GM18507 (cell line): ENCODE measurements around the gene C1orf159.
A peak's percentile ranks its signal among the peaks of the same experiment; 100 is the strongest.
"Not testable (repeated sequence)": the region's sequence is repeated elsewhere in the genome, so short reads cannot be mapped to it uniquely, and the experiment has no call there.

ENCODE experiments used
- DNase-seq: peaks from one replicate; pipeline ENCODE4 v3.0.0; 2011; ENCODE audit warnings: low read depth; ENCODE audit not compliant: insufficient read length; ENCODE audit errors: extremely low spot score
- FAIRE-seq: peaks from 2 replicates; lab custom pipeline; 2011; peaks lifted over from hg19 to GRCh38; lab: Jason Lieb, UNC

C1orf159 gene

DNA sequence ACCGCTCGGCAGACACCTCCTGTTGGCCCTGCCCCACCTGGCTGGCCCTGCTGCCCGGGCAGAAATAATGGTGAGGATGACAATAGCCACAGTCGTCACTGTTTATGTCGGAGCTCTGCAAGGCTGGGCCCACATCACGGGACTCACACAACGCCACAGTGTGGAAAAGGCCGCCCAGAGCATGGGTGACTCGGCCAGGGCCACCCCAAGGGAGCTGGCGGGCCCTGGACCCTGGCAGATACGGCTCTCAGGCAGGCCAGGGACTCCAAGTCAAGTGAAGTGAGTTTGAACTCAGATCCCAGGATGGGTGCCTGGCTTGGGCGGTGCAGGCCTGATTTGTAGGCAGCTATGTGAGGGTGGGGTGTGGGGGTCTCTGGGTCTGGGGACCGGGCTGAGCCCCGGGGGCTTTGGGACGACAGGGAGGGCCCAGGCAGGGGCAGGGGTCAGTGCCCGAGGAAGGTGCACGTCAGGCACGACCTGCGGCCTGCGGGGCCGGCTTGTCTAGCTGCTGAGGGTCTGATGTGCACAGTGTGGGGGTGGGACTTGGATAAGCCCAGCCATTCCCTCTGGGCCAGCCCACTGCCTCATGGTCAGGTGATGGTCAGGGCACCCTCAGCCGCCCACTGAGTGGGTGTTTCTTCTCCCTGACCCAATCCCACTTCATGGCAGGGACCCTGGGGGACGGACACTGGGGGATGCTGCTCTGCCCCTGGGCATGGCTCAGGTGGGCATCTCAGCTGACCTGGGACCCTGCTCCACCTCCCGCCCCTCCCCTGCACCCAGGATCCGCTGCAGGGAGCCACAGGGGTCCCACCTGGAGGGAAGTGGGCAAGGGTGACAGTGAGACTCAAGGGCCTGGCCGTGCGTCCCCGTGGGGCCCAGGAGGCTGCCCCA, 42.8 kb downstream of the C1orf159 start:
- DNase-seq (no peak), FAIRE-seq (no peak)

DNA sequence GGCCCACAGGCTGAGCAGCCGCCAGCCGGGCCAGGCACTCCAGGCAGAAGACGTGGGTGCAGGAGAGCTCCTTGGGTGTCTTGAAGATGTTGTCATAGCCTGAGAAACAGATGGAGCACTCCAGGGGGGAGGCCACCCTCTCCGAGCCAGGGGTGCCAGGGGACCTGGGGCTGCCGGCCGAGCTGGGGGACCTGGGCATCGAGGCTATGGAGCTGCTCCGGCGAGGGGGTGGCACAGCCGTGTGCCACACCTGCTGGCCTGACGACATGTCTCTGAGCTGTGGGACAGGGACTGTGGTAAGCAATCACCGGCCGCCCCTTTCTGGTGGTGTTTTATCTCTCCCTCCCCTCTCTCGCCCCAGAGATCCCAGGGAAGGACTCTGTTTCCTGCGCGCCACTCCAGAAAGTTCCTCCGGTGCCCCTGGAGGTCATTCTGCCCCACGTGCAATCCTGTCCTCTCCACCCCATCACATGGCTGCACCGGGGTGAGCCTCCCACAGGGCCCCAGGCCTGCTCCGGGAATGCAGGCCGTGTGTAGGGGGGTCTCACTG, 43.5 kb downstream of the C1orf159 start:
- FAIRE-seq: no peak
- no peak for DNase-seq

DNA sequence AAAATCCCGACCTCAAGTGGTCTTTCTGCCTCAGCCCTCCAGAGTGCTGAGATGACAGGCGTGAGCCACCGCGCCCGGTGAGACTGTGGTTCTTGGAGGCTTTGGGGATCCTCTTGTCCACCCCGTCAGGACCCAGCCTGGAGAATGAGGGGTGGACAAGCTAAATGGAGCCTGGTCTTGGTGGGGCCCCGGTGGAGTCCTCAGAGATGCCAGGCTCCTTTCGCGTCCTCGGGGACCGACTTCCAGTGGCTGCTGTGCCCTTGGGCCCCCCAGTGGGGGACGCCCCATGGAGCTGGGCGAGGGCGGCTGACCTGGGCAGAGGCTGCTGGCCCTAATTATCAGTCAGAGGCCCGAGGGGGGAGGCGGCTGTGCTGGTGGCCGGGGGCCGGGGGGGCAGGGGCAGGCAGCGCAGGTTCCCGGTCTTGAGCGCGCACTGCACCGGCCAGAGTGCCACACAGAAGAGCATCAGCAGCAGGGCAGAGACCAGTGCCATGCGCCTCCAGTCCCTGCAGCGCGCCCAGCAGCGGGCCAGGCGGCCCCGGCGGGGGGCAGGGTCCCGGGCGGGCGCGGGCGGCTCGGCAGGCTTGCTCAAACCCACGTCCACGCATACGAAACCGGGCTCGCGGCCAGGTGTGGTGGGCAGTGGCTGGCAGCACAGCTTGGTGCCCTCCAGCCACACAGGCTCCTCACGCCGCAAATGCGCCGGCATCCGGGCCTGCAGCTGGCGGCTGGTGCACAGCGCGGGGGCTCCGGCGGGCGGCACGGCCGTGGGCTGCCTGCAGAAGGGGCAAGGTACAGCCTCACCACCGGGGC, 44.2 kb downstream of the C1orf159 start:
- no peak for FAIRE-seq
- DNase-seq: no peak

DNA sequence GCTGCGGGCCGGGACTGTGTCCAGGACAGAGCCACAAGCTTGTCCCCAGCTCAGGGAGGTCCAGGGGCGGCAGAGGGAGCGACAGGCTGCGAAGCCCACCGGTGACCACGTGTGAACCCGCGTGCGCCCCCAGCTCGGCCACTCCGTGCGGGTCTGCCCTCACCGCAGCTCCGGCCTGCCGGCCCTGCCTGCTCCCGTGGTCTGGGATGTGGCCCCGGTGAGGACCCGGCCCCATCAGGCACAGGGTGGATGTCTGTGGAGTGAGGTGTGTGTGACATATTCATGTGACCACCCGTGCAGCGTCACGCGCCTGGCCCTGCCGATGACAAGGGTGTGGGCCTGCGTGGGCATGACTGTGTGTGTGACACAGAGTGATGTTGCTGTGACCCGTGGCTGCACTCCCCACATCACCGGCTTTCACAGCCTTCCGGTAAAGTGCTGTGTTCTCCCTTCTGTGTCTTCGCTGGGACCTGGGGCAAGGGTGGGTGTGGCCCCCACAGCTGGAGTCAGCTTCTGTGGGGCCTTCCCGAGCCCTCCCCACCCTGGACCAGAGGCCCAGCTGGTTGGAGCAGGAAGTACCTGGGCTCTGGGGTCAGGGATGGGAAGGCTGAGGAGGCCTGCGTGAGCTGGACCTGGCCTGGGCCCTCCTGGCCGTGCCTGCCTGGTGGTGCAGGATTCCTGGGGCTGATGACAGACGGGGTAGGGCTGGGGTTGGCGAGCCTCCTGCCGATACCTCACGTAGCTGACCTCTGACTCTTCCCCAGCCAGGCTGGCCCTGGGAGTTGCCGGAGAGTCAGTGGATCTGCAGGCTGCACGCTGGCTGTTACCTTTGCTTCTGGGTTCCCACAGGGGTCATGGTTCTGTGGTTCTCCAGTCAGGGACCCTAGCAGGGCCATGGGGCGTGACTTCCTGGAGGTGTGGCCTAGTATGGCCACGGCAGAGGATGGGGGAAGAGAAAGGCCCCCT, 45.9 kb downstream of the C1orf159 start:
- no peak for DNase-seq
- no peak for FAIRE-seq

DNA sequence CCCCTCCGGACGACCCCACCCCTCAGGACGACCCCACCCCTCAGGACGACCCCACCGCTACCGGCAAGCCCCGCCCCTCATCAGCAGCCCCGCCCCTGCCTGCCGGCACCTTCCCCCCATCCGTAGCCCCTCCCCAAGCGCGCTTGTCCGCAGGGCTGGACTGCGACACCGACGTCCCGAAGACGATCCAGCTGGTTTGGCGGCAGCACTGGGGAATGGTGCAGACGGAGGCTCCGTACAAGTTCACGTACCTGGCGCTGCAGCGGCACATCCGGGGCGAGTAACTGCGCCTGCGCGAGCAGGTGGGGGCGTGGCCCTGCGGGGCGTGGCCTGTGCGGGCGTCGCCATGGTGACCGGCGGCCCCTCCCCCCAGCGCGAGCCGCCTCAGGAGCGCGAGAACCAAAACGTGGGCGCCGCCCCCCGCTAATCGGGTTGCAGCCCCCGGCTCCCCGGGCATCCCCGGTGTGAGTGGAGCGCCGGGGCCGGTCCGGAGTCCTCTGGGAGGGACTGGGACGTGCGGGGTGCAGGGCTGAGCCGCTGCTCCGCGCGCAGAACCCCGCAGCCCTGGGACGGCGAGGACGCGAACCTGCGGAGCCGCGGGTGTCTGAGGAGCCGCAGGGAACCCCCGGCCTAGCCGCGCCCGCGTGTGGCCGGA, 46.7 kb downstream of the C1orf159 start:
- FAIRE-seq: peak; percentile 94
- DNase-seq: peak; percentile 96

DNA sequence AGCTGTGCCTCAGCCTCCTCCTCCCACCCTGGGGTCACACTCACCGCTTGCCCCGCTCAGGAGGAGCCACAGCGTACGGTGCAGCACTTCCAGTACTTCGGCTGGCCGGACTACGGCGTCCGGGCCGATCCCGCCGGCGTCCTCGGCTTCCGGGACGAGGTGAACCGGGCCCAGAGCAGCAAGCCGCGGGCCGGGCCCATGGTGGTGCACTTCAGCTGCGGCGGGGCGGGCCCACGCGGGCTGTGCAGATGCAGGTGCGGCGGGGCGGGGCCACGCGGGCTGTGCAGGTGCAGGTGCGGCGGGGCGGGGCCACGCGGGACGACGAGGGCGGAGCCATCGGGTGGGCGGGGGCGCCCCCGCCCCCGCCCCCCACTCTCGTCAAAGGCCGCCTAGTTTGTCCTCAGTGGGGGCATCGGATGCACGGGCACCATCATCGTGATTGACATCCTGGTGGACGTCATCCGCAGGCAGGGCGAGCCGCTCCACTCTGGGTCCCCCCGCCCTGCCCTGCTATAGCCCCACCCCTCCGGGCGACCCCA, 47.3 kb downstream of the C1orf159 start:
- FAIRE-seq (no peak), DNase-seq (no peak)

DNA sequence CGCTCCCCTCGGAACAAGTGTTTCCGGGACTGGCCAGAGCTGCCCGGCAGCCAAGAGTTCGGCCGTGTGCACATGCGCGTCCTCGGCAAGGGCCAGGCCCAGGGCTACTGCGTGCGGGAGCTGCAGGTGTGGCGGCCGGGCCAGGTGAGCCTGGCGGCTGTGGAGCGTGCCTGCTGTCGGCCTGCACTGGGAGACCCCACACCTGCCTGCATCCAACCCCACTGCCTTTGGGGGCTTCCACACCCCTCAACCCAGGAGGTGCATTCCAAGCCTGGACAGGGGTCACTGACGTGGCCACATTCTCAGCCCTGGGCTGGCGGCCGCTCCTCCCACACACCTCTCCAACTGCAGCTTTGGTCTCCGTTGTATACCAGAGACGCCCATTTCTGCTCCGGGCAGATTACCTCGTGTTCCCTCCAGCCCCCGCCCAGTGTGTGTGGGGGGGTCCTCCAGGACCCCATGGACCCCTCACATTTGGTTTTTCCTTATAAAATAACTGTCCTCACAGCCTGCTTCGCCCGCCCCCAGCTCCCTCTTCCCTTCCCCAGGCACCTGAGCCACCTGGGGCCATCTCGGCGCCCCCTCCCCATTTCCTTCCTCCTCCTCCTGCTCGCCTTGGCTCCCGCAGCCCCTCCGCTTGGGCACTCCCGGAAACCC, 47.9 kb downstream of the C1orf159 start:
- FAIRE-seq: no peak

DNA sequence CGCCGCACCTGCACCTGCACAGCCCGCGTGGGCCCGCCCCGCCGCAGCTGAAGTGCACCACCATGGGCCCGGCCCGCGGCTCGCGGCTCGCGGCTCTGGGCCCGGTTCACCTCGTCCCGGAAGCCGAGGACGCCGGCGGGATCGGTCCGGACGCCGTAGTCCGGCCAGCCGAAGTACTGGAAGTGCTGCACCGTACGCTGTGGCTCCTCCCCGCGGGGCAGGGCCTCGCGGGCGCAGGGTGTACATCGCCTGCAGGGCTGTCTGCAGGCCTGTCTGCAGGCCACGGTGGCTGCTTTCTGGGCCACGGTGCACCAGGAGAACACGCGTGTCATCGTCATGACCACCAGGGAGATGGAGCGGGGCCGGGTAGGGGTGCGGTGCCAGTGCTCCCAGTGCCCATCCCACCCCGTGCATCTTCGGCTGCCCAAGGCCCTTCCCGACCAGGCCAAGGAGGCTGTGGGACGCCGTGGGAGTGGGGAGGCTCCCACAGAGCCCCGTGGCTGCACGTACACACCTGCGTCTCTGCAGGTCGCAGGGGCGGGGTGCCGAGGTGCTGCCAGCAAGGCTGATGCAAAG, 48.5 kb downstream of the C1orf159 start:
- no peak for DNase-seq
- FAIRE-seq: no peak

More for the DNA sequence above, 47.9 kb downstream of the C1orf159 start:
- no peak for DNase-seq

DNA sequence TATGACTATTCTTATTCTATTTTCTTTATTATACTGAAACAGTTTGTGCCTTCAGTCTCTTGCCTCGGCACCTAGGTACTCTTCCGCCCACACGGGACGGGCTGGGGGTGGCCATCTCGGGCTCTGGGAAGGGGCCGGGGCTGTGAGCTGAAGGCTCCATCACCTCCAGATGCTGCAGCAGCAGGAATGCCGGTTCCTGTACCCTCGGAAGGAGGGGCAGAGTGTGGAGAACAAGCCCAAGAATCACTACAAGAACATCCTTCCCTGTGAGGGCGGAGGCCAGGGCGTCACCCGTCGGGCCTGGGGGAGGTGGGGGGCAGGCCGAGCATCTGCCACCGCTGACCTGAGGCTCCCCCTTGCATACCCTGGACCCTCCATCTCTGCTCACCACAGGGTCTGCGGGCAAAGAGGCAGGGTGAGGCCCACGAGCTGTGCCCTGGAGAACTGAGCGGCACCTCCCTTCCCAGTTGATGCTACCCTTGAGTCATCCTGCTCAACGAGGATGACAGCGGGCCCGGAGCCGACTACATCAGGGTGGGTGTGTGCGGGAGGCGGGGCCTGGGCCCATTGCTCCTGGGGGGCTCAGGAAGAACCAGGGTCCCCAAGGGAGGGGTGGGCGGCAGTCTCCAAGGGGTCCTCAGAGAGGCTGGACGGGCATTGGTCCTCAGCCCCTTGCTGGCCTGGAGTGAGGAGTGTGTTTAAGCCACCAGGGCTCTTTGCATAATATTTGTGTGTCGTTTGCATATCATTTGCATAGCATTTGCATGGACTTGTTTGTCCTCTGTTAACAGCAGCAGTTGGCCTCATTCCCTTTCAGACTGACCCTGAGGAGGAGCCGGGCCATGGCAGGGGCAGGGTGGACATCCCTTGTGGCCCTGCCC, 49.2 kb downstream of the C1orf159 start:
- no peak for DNase-seq
- no peak for FAIRE-seq

DNA sequence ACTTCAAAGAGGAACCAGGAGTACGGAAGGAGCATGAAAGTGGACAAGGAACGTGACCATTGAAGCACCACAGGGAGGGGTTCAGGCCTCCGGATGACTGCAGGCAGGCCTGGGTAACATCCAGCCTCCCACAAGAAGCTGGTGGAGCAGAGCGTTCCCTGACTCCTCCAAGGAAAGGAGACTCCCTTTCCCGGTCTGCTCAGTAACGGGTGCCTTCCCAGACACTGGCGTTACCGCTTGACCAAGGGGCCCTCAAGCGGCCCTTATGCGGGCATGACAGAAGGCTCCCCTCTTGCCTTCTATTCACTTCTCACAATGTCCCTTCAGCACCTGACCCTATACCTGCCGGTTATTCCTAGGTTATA, 50.0 kb downstream of the C1orf159 start:
- FAIRE-seq, DNase-seq: not testable (repeated sequence)

DNA sequence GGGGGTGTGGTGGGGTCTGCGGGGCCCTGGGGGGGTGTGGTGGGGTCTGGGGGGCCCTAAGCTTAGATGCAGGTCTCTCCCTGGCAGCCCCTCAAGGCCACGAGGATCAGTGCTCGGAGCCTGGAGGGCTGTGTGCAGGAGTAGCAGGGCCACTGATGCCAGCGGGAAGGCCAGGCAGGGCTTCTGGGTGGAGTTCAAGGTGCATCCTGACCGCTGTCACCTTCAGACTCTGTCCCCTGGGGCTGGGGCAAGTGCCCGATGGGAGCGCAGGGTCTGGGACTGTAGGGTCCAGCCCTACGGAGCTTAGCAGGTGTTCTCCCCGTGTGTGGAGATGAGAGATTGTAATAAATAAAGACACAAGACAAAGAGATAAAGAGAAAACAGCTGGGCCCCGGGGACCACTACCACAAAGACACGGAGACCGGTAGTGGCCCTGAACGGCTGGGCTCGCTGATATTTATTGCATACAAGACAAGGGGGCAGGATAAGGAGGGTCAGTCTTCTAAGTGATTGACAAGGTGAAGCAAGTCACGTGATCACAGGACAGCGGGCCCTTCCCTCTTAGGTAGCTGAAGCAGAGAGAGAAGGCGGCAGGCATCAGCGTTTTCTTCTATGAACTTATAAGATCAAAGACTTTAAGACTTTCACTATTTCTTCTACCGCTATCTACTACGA, 50.5 kb downstream of the C1orf159 start:
- FAIRE-seq (peak; percentile 33), DNase-seq (no peak)

DNA sequence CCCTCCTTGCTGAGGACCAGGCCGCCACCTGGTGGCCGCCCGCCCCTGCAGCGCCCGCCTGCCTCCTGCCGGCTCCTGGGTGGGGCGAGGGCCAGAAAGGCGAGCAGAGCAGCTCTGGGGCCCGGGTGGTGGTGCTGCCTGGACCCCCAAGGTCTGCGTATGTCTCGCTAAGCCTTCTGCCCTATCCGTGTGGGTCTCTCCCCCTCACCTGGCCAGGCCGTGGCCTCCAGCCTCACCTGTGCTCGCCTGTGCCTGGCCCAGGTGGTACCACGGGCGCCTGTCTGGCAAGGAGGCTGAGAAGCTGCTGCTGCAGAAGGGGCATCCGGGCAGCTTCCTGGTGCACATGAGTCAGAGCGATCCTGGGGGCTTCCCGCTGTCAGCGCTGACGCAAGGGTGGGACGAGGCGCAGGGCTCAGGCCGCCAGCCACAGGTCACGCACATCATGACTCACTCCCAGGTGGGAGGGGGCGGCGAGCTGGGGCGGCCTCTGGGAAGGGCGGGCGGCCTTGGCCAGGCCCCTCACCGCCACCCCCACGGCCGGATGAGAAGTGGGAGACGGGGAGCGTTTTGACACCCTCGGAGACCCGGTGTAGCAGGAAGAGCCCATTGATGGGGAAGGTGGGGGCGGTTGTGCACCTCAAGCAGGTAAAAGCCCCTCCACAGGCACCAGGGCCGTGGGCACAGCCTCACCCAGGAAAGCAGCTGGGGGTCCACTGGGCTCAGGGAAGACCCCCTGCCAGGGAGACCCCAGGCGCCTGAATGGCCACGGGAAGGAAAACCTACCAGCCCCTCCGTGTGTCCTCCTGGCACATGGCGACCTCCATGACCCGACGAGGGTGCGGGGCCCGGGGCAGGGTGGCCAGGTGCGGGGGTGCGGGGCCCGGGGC, 51.7 kb downstream of the C1orf159 start:
- peak; percentile 65 for DNase-seq
- peak; percentile 76 for FAIRE-seq

DNA sequence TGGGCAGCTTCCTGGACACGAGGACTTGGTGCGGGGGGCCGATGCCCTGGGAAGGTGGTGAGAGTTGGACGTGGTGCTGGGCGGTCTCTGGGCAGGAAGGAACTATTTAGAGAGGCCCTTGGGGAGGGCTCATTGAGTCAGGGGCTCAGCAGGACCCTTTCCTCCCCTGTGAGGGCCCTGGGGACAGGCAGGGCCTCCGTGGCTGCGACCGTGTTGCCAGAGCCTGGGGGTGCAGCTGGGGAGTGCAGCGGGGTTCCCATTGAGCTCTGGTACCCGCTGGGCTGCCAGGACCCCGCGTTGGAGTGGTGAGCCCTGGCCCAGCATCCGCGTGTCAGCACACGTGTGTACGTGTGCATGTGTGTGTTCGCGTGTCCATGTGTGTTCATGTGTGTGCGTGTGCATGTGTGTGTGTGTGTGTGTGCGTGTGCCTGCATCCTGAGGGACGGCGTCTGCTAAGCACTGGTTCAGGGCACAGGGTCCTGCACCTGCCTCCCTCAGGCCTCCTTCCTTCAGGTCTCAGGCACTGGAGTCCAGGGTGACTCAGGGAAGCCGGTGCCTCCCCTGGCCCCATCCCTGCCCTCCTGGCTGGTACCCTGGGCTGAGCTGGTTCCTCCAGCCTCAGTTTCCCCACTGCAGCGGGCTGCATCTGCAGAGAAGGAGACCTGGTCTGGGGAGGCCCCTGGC, 52.5 kb downstream of the C1orf159 start:
- DNase-seq: no peak
- no peak for FAIRE-seq

DNA sequence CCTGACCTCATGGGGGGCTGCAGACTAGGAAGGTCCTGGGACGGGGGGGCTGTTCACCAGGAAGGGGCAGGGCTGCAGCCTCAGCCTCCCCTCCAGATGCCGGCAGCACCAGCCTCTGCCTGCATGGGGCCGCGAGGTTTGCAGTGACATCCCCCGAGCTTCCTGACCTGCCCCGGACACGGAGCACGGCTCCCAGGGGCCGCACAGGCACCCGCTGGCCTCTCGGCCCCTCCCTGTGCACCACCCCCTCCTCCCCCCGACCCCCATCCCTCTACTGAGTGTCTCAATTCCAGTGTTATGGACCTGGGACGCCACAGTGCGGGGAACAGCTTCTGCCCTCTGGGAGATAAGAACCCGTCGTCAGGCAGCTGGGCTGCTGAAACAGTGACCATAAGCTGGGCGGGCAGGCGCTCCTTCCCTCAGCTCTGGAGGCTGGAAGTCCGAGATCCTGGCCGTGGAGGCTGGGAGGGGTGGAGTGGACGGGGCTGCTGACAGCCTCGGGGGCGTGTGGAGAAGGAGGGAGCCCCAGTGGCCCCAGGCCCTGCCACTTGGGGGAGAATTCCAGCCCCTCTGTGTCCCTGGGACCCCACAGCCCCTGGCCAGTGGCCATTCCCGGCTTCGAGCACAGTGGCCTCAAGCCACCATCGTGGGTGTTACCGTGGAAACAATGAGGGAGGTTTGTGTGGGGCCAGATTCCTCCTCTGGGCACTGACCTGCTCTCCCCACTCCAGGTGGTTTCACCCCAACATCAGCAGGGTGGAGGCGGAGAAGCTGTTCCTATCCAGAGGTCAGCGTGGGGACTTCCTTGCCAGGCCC, 53.3 kb downstream of the C1orf159 start:
- FAIRE-seq (no peak), DNase-seq (no peak)
